Diencephalon (tissue), 1 donor: ENCODE results near the gene CST1. TPM values are rescaled to one million over a fixed set of nuclear protein-coding genes. Genes with fewer than 3 reads are reported as not detected.

ENCODE experiments used
- small RNA-seq: library from RNA; depleted of rRNA; stranded (forward); fragments of <200 nt; gene quantifications from one replicate; pipeline ENCODE3, GENCODE V24; 2014
- total RNA-seq: library from RNA; depleted of rRNA; stranded (reverse); fragments of >200 nt; gene quantifications from one replicate; pipeline ENCODE4 v1.2.3, GENCODE V29; 2014

CST1 gene, protein sequence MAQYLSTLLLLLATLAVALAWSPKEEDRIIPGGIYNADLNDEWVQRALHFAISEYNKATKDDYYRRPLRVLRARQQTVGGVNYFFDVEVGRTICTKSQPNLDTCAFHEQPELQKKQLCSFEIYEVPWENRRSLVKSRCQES
- not detected for total RNA-seq

DNA sequence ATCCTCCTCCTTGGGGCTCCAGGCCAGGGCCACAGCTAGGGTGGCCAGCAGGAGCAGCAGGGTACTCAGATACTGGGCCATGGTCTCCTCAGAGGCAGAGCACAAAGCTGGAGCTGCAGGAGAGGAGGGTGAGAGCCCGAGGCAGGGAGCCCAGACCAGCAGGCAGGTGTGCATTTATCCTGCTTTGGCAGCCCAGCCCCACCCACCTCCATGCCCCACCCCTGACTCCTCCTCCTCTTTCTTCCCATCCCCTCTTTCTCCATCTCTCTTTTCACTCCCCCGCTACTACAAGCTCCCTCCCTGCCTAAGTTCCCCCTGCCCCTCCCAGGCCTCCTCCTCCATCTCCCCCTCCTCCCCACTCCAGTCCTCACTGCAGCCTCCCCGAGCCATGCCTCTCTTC is at the start of gene CST1:
TSS of gene CST1 (minus strand) at position 150 of the 400 bp plus-strand sequence. CDS start at position 81, 69 bp downstream.

Small RNA genes within 50 kb of the gene (small RNA-seq; reads per million reads assigned to genes)
- gene CST2P1 = not detected

Other genes starting within 250 kb of the CST1 start
- gene CST9L, start 182.5 kb downstream of the CST1 start, total RNA-seq = not detected
- gene CST9, start 145.0 kb downstream of the CST1 start, total RNA-seq = not detected
- 422 TPM for gene CST3, start 113.0 kb downstream of the CST1 start, total RNA-seq
- gene CST4, start 61.9 kb downstream of the CST1 start, total RNA-seq = not detected
- not detected for gene CST2, start 75.8 kb upstream of the CST1 start, total RNA-seq
- not detected for gene CST5, start 128.8 kb upstream of the CST1 start, total RNA-seq
- gene GGTLC1, start 237.8 kb upstream of the CST1 start, total RNA-seq = not detected